Measurements from ENCODE around the gene SDS. TPM values are rescaled to one million over a fixed set of nuclear protein-coding genes. Genes with fewer than 3 reads are reported as not detected.

SDS gene
- total and polyA plus RNA-seq, 2 of the 8 experiments (the other 6 are each of a cell fraction or from before 2014, with no cell fraction given): 0.21 TPM; not detected in 1

DNA sequence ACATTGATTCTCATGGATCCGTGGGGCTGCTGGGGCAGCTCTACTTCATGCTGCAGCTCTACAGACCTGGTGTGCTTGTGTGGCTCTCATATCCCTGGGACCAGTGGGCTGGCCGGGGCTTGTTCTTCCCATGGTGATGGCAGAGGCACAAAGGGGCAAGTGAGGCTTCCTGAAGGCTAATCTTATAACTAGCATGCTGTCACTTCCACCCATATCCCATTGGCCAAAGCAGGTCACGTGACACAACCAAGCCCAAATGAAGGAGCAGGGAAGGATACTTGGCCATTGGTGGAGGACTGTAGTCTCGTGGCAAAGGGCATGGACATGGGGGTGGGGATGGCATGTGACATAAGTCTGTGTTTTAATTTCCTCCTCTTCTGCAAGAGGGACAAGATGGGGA lies 35.4 kb downstream of the SDS start:
- DNase-seq (ENCODE audit: low read depth in 1 of 2, low spot score in 2 of 2) (no peak), FAIRE-seq (no peak)
- no peaks in the 10 kb centered on the region for H3K79me2 ChIP-seq (ENCODE audit: control insufficient read depth in 1 of 2, insufficient read depth in 2 of 2, low read length in 2 of 2)

More for the DNA sequence above, 35.4 kb downstream of the SDS start:
- no peak overlapping the region; the same call in 1 of the 2 replicates for H3K27ac ChIP-seq (ENCODE audit: low read depth, low read length)
- no peak overlapping the region for H2BK15ac ChIP-seq (ENCODE audit: low read length)
- H3K18ac ChIP-seq (ENCODE audit: extremely low read depth, low read length): no peak overlapping the region
- H4K5ac ChIP-seq (ENCODE audit: insufficient read length, low read depth, low read length): no peak overlapping the region
- H3K27me3 ChIP-seq (replicated peaks in 1 of 4; ENCODE audit: control insufficient read depth in 3 of 4, extremely low read depth in 1 of 4, insufficient read depth in 3 of 4, low read length in 3 of 4): no peaks in the 10 kb centered on the region
- no peak overlapping the region for H3K23ac ChIP-seq (ENCODE audit: insufficient read length)
- H3K4me3 ChIP-seq (ENCODE audit: extremely low read depth in 1 of 4, insufficient read depth in 2 of 4, low read depth in 3 of 4, low read length in 4 of 4): no peak overlapping the region
- no peak overlapping the region for H3K4me2 ChIP-seq (ENCODE audit: insufficient read depth in 1 of 2, low read depth in 2 of 2, low read length in 2 of 2)
- H2BK5ac ChIP-seq (ENCODE audit: low read depth, low read length): no peak overlapping the region
- no peak overlapping the region for H4K8ac ChIP-seq (ENCODE audit: extremely low read depth, insufficient read depth, low read length)
- H2BK12ac ChIP-seq (ENCODE audit: low read depth, low read length): no peak overlapping the region
- peaks cover 6% of the 10 kb centered on the region for H3K79me1 ChIP-seq (ENCODE audit: low read depth, low read length)
- H2AFZ ChIP-seq (ENCODE audit: low read length): no peak overlapping the region
- H2BK120ac ChIP-seq (replicated peaks; ENCODE audit: low read depth, low read length): no peak overlapping the region
- H3K14ac ChIP-seq (ENCODE audit: insufficient read length): no peak overlapping the region
- H3K56ac ChIP-seq (replicated peaks; ENCODE audit: insufficient read length, low read depth, low read length): no peak overlapping the region
- peaks cover 3 to 6% of the 10 kb centered on the region in 2 experiments for H4K20me1 ChIP-seq (replicated peaks in 1 of 2; ENCODE audit: control insufficient read depth in 1 of 2, insufficient read depth in 2 of 2, low read length in 2 of 2)
- no peaks in the 10 kb centered on the region for H3K4me1 ChIP-seq (replicated peaks in 1 of 4; ENCODE audit: control insufficient read depth in 3 of 4, insufficient read depth in 4 of 4, low read length in 3 of 4)
- H2AK5ac ChIP-seq (ENCODE audit: low read depth, low read length): no peak overlapping the region
- H3K9me3 ChIP-seq (ENCODE audit: insufficient read depth in 2 of 2, low read depth in 1 of 2, low read length in 1 of 2): no peaks in the 10 kb centered on the region
- peaks cover 0 to 1% (median 0%) of the 10 kb centered on the region in 4 experiments; a peak in 3 of 8 replicates for H3K36me3 ChIP-seq (ENCODE audit: control insufficient read depth in 2 of 4, insufficient read depth in 4 of 4, low read length in 3 of 4)
- peaks cover 1% of the 10 kb centered on the region; the same call in 1 of the 2 replicates for H3K23me2 ChIP-seq (ENCODE audit: low read depth, low read length)
- no peak overlapping the region for H3K4ac ChIP-seq (replicated peaks; ENCODE audit: insufficient read length, low read depth, low read length)
- H3K9ac ChIP-seq (replicated peaks in 1 of 4; ENCODE audit: extremely low read depth in 1 of 4, low read depth in 3 of 4, low read length in 3 of 4): no peak overlapping the region
- ChIA-PET POLR2A (ENCODE audit: partially characterized antibody) (interaction anchor here (0.6 to 1.4 kb wide), 2 partner anchors 9 to 46 kb away, joined by 3 read pairs; no protein-coding TSS in a partner anchor), CTCF (ENCODE audit: partially characterized antibody) (interaction anchor here (0.6 to 1.9 kb wide), 6 partner anchors 13 to 403 kb away, joined by 3 to 7 read pairs (median 3); no protein-coding TSS in a partner anchor)
- TF ChIP-seq, protein P1, sequence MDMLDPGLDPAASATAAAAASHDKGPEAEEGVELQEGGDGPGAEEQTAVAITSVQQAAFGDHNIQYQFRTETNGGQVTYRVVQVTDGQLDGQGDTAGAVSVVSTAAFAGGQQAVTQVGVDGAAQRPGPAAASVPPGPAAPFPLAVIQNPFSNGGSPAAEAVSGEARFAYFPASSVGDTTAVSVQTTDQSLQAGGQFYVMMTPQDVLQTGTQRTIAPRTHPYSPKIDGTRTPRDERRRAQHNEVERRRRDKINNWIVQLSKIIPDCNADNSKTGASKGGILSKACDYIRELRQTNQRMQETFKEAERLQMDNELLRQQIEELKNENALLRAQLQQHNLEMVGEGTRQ (IDR thresholded peaks at IDR 0.05; ENCODE audit: low read length): peak; percentile 67
- TF ChIP-seq TAF1 (IDR thresholded peaks at IDR 0.05; ENCODE audit: low read depth, low read length): no peak
- 79% methylated on average over 4 of the region's 4 CpGs; no CpG with 5 or more reads in 1 of the 2 experiments for WGBS, 2 experiments (ENCODE audit: extremely low coverage in 1 of 2, insufficient coverage in 1 of 2, insufficient read length in 1 of 2, insufficient replicate concordance in 2 of 2, low coverage in 1 of 2, low lambda C conversion rate in 2 of 2, missing lambda C conversion rate in 1 of 2)
- no peak overlapping the region for H2BK20ac ChIP-seq (ENCODE audit: low read length)
- H4K91ac ChIP-seq (replicated peaks; ENCODE audit: insufficient read length, low read length): no peak overlapping the region
